Islet precursor cell (in vitro differentiated cells): ENCODE results near the gene ROR2.
"Not testable (repeated sequence)": the region's sequence is repeated elsewhere in the genome, so short reads cannot be mapped to it uniquely, and the experiment has no call there.

Experiments used
- DNase-seq: peaks from one replicate; pipeline ENCODE4 v3.0.0-alpha.2; 2018

ROR2 gene

DNA sequence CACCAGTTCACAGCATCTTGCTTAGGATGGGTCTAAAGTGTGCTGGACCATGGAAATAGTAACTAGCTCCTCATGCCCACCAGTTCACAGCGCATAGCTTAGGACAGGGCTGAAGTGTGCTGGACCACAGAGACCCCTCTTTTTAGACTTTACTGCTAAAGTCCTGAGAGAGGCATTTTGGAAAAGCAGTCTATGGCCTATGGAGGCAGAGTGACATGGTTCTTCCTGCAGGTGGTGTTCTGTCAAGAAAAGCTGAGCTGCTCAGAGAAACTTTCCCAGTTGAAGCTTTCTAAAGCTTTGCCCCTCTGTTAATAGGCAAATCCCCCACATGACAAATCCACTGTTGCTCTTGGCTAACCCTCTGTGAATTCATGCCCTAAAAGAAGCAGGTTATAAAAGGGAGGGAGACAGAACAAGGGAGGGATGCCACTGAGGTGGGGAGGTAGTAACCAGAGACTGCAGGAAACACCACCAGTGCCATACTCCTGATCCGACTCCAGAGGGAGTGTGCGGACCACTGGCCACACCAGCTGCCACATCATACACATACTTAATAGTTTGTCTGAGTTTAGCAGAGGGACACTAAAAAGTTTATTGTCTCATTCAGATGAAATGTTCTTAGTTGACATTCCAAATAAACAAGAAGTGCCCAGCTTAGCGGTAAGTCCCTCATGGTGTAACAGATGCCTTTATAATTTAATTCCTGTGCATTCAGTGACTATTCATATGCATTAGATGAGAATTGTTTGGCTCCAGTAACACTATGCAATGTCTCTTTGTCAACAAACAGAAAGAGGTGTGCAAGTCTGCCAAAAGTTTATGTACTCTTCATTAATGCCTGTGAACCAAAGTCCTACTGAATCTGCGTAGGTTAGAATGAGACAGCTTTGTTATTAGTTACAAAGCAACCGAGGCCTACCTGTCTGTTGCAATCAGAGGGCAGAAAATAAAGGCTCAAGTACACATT is 290.2 kb downstream of the ROR2 start:
- DNase-seq = peak; percentile 71

DNA sequence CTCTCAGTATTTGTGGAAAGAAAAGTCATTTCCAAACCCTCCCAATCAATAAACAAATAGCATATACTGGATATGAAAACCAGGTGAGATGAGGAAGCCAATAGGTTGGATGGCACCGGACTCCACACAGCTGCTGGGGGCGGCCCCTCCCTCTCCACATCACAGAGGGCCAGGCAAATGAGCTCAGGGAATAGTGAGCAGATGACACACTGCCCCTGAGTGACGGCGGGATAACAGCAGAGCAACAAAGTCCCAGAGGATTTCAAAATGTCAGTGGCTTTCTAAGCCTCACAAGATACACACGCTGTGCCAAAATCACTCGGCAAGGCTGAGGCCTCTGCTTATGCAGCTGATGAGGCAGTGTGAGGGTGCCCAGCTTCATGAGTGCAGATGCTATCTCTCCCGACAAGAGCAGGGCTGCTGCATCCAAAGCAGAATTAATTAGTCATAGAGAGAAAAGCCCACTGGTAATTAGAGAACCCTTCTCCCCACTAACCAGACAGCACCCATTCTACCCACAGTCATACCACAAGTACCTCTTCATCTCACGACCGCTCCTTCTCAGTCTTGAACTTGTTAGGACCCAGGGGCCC is 291.4 kb downstream of the ROR2 start:
- DNase-seq = no peak

DNA sequence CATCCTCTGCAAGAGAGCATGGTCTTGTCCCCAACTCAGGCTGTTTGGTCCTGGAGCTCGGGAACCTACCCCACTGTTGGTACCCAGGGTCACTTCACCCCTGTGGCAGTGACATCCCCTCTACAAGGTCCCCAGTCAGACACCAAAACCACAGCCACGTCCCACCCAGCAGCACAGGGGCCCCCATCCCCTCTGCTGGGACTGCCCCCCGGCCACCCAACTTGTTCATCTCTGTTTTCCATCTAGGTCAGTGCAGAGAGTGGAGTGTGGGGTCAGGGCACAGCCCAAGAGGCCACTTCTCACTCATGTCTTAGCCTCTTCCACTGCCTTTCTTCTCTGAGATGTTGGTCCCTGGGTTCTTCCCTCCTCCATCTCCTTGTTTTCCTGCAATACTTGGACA is 292.5 kb downstream of the ROR2 start:
- DNase-seq = no peak

- no peak for DNase-seq
Measured at GRCh38 chr9:91655658-91656057, 294.4 kb downstream of the ROR2 start.

DNA sequence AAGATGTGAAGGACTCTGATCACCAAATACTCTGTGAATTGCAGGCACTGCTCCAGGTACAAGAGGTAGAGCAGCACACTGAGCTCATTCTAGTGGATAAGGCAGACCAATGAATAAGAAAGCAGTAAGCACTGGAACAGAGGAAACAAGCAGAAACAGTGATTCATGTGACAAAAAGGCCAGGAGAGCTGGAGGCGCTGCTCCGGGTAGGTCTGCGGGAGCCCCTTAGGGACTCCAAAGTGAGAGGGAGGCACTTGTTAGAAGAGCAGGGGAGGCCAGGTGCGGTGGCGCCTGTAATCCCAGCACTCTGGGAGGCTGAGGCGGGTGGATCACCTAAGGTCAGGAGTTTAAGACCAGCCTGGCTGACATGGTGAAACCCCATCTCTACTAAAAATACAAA is 294.8 kb downstream of the ROR2 start:
- peak; percentile 73 for DNase-seq

DNA sequence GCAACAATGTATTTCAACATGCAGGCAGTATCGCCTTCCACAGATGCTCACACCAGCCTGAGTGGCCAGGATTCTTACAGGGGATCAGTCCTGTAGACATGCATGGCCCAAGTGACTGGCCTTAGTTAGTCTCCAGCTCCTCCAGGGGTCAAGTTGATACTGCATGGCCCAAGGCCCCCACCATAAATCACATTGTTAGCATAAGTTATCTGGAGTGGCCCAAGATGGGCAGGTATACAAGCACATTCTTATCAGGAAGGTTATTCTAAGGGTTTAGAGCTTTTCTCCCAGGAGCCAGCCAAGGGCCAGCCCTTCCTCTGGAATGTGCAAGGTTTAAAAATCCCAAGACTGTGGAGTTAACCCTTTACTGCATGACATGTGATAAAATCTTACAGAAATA is 295.5 kb downstream of the ROR2 start:
- peak; percentile 75 for DNase-seq

GRCh38 chr9:91647371-91647770 is 302.7 kb downstream of the ROR2 start:
- no peak for DNase-seq

GRCh38 chr9:91646702-91647101 is 303.3 kb downstream of the ROR2 start:
- no peak for DNase-seq

DNA sequence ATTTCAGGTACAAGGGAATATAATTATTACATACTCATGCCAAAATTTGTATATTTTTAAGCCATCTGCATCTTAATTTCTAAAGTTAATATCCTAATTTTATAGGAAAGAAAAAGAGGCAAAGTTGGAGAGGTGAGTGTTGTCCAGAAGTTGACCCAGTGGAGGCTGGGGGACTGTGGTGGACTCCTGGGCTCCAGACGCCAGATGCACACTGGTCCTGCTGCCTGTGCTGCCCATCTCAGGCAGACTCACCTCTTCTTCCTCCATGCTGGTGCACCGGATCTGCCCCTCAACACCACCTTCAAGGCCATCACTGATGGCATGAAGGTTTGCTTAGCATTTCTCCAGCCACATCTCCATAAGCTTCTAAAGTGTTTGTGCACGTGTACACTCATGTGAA is 305.6 kb downstream of the ROR2 start:
- DNase-seq = no peak

GRCh38 chr9:91643481-91644077 is 306.4 kb downstream of the ROR2 start:
- no peak for DNase-seq

DNA sequence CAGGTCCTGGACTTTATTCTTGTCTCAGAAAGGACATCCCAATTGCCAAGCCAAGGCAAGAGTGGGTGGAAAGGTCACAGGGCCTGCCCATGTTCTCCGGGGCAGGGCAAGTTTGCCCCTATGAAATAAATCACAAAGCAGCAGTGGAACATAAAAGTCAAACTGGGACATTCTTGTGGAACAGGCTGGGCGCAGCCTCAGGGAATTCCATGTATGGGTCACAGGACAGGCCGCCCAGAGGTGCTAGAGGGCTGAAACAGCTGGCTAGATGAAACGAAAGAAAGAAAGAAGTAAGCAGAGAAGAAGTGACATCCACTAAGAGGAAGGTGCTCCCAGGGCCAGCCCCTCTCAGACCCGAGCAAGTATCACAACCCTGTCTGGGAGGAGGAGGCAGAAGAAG is 307.3 kb downstream of the ROR2 start:
- no peak for DNase-seq

DNA sequence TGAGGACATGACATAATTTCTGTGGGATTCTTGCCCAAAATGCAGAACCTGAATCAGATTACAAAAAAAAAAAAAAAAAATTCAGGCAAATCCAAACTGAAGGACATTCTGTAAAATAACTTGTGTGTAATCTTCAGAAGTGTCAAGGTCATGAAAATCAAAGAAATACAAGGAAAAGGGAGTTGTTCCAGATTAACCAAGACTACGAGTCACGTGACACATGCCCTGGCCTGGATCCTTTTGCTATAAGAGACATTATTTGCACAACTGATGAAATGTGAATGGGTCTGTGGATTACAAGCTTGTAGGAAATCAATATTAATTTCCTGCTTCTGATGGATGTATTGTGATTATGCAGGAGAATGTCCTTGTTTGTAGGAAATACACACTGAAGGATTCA is 309.6 kb downstream of the ROR2 start:
- DNase-seq = no peak

DNA sequence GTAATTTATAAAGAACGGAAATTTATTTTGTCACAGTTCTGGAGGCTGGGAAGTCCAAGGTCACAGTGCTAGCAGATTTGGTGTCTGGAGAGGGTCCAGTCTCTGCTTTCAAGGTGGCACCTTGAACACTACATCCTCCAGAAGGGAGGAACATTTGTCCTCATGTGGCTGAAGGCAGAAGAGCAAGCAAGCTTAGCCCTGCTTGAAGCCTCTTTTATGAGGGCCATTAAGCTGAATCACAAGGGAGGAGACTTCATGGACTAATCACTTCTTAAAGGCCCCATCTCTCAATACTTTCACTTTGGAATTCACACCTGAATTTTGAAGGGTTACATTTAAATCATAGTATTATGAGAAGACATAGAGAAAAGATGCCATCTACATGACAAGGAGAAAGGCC is 311.0 kb downstream of the ROR2 start:
- no peak for DNase-seq

DNA sequence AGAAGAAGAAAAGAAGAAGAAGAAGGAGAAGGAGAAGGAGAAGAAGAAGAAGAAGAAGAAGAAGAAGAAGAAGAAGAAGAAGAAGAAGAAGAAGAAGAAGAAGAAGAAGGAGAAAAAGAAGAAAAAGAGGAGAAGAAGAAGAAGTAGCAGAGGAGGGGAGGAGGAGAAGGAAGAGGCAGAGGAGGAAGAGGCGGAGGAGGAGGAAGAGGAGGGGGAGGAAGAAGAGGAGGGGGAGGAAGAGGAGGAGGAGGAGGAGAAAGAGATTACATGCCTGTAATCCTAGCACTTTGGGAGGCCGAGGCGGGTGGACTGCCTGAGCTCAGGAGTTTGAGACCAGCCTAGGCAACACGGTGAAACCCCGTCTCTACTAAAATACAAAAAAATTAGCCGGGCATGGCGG is 315.2 kb downstream of the ROR2 start:
- not testable (repeated sequence) for DNase-seq

GRCh38 chr9:91629718-91630117 is 320.3 kb downstream of the ROR2 start:
- no peak for DNase-seq

DNA sequence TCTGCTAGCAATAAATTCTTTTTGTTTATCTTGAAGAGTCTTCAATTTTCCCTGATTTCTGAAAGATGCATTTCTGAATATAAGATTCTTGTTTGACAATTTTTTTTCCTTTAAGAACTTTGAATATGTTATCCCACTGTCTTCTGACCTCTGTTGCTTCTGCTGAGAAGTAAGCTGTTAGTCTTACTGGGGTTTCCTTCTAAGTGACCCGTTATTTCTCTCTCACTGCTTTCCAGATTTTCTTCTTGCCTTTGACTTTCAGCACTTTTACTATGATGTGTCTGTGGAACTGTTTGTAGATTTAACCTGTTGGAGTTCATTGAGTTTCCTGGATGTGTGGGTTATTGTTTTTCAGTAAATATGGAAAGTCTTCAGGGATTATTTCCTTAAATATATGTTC is 321.1 kb downstream of the ROR2 start:
- DNase-seq = no peak

DNA sequence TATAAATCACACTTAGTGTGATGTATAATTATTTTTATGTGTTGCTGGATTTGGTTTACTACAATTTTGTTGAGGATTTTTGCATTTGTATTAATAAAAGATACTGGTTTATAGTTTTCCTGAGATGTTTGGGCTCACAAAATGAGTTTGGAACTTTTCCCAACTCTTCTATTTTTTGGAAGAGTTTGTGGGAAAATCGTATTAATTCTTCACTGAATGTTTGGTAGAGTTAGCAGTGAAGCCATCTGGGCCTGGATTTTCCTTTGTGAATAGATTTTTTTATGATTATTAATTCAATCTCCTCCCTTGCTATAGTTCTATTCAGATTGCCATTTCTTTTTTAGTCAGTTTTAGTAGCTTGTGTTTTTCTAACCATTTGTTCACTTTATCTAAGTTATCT is 324.7 kb downstream of the ROR2 start:
- DNase-seq = no peak

DNA sequence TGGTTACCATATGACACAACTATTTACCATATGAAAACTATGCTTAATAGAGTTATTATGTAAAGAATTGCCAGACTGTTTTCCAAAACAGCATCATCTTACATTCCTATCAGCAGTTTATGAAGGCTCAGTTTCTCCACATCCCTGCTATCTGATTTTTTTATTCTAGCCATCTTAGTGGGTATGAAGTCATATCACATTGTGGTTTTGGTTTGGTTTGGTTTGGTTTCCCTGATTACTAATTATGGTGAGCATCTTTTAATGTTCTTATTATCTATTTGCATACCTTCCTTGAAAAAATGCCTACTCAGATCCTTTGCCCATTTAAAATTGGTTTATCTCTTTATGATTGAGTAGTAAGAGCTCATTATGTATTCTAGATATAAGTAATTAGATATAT is 327.0 kb downstream of the ROR2 start:
- DNase-seq = no peak

DNA sequence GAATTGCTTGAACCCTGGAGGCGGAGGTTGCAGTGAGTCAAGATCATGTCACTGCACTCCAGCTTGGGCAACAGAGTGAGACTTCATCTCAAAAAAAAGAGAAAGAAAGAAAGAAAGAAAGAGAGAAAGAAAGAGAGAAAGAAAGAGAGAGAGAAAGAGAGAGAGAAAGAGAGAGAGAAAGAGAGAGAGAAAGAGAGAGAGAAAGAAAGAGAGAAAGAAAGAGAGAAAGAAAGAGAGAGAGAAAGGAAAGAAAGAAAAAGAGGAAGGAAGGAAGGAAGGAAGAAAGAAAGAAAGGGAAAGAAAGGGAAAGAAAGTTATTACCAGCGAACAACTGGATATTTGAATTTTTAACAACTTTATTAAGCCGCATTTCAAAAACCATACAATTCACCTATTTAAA is 327.9 kb downstream of the ROR2 start:
- DNase-seq = not testable (repeated sequence)

GRCh38 chr9:91614044-91614443 is 336.0 kb downstream of the ROR2 start:
- DNase-seq = not testable (repeated sequence)

DNA sequence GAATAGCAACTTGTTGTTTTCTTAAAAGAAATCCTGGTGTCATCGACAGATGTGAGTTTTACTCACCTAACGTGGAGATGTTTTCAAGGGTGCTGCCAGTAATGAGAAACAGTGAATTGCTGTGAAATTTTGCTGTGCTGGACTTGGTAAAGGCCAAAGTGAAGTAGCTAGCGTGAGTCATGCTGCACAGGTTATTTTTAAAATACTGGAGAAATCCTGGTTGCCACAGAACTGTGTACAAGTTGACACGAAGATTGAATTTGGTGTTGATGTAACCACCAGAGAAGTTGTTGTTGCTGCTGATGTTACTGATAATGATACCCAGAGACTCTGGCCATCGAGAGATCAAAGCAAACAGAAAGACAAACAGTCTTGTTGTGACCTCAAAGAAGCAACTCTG is 338.4 kb downstream of the ROR2 start:
- DNase-seq = no peak

DNA sequence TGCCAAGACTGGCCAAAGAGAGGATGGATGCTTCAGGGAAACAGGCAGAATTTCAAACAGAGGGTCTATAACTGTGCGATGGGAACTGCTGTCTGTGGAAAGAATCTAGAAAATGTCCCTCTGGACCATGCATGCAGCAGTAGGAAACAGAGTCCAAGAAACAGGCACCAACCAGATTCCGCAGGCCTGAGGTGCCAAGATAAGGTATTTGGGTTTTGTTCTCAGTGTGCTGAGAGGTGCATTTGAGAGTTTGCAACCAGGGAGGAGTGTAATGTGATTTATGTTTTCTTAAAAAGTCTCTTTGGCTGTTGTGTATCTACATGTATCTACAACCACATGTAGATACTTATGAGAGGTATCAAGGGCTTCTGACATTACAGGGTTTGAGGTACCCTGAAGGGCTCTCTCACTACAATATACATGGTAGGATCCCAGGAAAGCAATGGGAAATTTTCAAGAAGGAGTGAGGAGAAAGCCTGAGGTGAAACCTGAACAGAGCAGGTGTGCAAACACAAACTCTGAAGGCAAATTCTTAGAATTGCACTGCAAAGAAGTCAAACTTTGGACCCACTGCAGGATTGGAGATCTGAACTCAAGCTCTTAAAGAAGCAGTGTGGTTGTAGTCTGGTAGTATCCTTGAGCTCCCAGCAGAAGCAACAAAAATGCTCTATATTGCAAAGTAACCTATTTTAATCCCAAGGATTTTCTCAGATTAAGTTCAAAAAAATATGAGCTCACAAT is 343.6 kb downstream of the ROR2 start:
- DNase-seq = no peak

GRCh38 chr9:91604451-91605179 is 345.4 kb downstream of the ROR2 start:
- DNase-seq = no peak
